IMR-90 (cell line): Measurements from ENCODE around the gene RNF217.

Experiments used
- POLR2A ChIP-seq: IDR thresholded peaks from 2 replicates; pipeline ENCODE4 v1.6.1; 2012; ENCODE audit warnings: mild to moderate bottlenecking, low read depth, low read length
- RAD21 ChIP-seq: IDR thresholded peaks from 2 replicates; pipeline ENCODE4 v1.6.1; 2012; ENCODE audit warnings: low read length, improper control_type of control experiment
- RFX5 ChIP-seq: IDR thresholded peaks from 2 replicates; pipeline ENCODE4 v1.8.0; 2012; ENCODE audit warnings: low read depth, mild to moderate bottlenecking, low read length, moderate library complexity
- TF ChIP-seq, protein P1 (sequence below): conservative IDR thresholded peaks from 2 replicates; pipeline ENCODE4 v1.5.1; 2012; ENCODE audit warnings: mild to moderate bottlenecking, low read depth, low read length, improper control_type of control experiment
- TF ChIP-seq, protein P2 (sequence below): fragments of 150-350 bp; IDR thresholded peaks from 2 replicates; pipeline ENCODE4 v1.6.1; 2016; ENCODE audit warnings: low read depth, mild to moderate bottlenecking, low read length, moderate library complexity, borderline replicate concordance

- TF ChIP-seq, protein P1, sequence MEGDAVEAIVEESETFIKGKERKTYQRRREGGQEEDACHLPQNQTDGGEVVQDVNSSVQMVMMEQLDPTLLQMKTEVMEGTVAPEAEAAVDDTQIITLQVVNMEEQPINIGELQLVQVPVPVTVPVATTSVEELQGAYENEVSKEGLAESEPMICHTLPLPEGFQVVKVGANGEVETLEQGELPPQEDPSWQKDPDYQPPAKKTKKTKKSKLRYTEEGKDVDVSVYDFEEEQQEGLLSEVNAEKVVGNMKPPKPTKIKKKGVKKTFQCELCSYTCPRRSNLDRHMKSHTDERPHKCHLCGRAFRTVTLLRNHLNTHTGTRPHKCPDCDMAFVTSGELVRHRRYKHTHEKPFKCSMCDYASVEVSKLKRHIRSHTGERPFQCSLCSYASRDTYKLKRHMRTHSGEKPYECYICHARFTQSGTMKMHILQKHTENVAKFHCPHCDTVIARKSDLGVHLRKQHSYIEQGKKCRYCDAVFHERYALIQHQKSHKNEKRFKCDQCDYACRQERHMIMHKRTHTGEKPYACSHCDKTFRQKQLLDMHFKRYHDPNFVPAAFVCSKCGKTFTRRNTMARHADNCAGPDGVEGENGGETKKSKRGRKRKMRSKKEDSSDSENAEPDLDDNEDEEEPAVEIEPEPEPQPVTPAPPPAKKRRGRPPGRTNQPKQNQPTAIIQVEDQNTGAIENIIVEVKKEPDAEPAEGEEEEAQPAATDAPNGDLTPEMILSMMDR: no peak
- no peak for TF ChIP-seq POLR2A
- no peak for TF ChIP-seq RAD21
- no peak for TF ChIP-seq RFX5
- TF ChIP-seq, protein P2, sequence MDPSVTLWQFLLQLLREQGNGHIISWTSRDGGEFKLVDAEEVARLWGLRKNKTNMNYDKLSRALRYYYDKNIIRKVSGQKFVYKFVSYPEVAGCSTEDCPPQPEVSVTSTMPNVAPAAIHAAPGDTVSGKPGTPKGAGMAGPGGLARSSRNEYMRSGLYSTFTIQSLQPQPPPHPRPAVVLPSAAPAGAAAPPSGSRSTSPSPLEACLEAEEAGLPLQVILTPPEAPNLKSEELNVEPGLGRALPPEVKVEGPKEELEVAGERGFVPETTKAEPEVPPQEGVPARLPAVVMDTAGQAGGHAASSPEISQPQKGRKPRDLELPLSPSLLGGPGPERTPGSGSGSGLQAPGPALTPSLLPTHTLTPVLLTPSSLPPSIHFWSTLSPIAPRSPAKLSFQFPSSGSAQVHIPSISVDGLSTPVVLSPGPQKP: no peak
Measured at GRCh38 chr6:125101128-125101527, 138.9 kb downstream of the RNF217 start.
